Measurements from ENCODE around the gene TYMP. TPM values are rescaled to one million over a fixed set of nuclear protein-coding genes. Genes with fewer than 3 reads are reported as not detected.

The TYMP gene
- total and polyA plus RNA-seq, 2 experiments from 2014 or later = 7.8 to 10.0 TPM

DNA sequence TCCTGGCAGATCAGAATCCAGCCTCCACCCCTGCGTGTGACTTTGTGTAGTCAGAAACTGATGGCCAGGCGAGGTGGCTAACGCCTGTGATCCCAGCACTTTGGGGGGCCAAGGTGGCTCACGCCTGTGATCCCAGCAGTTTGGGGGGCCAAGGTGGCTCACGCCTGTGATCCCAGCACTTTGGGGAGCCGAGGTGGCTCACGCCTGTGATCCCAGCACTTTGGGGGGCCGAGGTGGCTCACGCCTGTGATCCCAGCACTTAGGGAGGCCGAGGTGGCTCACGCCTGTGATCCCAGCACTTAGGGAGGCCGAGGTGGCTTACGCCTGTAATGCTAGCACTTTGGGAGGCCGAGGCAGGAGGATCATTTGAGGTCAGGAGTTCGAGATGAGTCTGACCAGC is 16.6 kb downstream of the TYMP start:
- Histone ChIP-seq H3K36me3 (peaks cover 7% of the 10 kb centered on the region), H3K9me3 (ENCODE audit: low read depth) (no peaks in the 10 kb centered on the region), H3K27me3 (no peaks in the 10 kb centered on the region), H3K4me3 (no peak overlapping the region), H3K27ac (no peak overlapping the region), H3K4me1 (ENCODE audit: low read depth) (peaks cover 8% of the 10 kb centered on the region)
- TF ChIP-seq, protein P1, sequence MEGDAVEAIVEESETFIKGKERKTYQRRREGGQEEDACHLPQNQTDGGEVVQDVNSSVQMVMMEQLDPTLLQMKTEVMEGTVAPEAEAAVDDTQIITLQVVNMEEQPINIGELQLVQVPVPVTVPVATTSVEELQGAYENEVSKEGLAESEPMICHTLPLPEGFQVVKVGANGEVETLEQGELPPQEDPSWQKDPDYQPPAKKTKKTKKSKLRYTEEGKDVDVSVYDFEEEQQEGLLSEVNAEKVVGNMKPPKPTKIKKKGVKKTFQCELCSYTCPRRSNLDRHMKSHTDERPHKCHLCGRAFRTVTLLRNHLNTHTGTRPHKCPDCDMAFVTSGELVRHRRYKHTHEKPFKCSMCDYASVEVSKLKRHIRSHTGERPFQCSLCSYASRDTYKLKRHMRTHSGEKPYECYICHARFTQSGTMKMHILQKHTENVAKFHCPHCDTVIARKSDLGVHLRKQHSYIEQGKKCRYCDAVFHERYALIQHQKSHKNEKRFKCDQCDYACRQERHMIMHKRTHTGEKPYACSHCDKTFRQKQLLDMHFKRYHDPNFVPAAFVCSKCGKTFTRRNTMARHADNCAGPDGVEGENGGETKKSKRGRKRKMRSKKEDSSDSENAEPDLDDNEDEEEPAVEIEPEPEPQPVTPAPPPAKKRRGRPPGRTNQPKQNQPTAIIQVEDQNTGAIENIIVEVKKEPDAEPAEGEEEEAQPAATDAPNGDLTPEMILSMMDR (IDR thresholded peaks at IDR 0.05; ENCODE audit: low read depth, low read length) = no peak
- DNase-seq (ENCODE audit: low read depth in 1 of 2, low spot score in 1 of 2) = no peak

DNA sequence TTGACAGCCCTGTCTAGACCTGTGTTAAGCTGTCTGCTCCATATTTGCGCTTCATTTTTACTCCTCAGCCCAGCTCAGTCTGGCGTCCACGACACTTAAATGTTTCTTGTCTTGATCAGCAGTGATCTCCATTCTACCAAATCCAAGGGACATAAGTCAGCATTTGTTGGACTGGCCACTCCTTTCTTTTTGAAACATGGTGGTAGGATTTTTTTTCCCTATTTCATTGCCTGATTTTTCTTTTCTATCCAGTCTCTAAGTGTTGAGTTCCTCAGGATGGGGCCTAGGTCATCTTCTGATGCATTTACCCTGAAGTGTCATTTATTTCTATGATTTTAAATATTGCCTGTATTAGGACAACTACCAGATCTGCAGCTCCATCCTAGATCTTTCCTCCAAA is 20.9 kb downstream of the TYMP start:
- DNase-seq (ENCODE audit: low read depth in 1 of 2, low spot score in 1 of 2) = no peak
- Histone ChIP-seq H3K4me1 (ENCODE audit: low read depth) (peaks cover 8% of the 10 kb centered on the region), H3K27me3 (no peaks in the 10 kb centered on the region), H3K27ac (no peak overlapping the region), H3K9me3 (ENCODE audit: low read depth) (no peaks in the 10 kb centered on the region), H3K36me3 (peaks cover 8% of the 10 kb centered on the region), H3K4me3 (peak overlapping the region; percentile 58)
- TF ChIP-seq, protein P1 (IDR thresholded peaks at IDR 0.05; ENCODE audit: low read depth, low read length) = no peak

DNA sequence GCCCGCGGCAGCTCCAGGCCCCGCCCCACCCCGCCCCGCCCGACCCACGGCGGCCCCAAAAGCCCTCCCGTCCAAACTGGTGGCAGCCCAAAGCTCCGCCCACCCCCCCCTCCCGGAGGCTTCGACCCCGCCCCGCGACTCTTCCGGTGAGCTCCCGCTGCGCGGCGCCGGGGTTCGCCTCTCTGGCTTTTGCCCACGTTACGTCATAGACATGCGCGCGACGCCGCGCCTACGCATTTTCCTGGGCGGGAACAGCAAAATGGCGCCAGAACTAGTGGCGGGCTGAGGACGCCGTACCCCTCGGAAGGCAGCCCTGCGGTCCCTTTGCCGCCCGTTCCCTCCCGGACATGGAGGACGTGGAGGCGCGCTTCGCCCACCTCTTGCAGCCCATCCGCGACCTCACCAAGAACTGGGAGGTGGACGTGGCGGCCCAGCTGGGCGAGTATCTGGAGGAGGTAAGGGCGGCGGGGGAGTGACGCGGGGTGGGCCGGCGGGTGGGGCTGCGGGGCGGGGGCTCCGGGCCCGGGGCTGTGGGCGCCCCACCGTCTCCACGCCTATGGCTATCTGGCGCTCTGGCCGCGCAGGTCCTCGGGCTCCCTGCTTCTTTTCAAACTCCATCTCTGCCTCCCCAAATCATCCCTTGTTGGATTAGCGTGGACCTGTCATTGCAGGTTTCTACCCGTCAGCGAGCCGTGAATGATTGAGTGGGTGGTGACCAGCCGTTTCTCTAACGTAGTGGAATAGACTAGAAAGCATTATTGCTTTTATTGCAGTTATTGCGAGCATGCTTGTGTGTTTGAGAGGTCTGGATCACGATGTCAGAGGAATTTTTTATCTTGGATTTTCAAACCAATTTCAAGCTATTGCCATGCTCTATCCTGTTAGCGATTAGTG is 21.6 kb downstream of the TYMP start, which contains the start of gene NCAPH2:
NCAPH2 (plus strand) TSS at position 234 of the 894 bp plus-strand sequence; CDS start at position 348, 114 bp downstream.
- TF ChIP-seq, protein P1 (IDR thresholded peaks at IDR 0.05; ENCODE audit: low read depth, low read length) = no peak
- DNase-seq (ENCODE audit: low read depth in 1 of 2, low spot score in 1 of 2) = peak in 1 of 2 donors; percentile 98
- Histone ChIP-seq H3K9me3 (ENCODE audit: low read depth) (no peaks in the 10 kb centered on the region), H3K27me3 (no peaks in the 10 kb centered on the region), H3K27ac (peak within 1 kb of the TSS; percentile 80), H3K36me3 (peaks cover 8% of the 10 kb centered on the region), H3K4me1 (ENCODE audit: low read depth) (peaks cover 8% of the 10 kb centered on the region), H3K4me3 (peak within 1 kb of the TSS; percentile 82)

DNA sequence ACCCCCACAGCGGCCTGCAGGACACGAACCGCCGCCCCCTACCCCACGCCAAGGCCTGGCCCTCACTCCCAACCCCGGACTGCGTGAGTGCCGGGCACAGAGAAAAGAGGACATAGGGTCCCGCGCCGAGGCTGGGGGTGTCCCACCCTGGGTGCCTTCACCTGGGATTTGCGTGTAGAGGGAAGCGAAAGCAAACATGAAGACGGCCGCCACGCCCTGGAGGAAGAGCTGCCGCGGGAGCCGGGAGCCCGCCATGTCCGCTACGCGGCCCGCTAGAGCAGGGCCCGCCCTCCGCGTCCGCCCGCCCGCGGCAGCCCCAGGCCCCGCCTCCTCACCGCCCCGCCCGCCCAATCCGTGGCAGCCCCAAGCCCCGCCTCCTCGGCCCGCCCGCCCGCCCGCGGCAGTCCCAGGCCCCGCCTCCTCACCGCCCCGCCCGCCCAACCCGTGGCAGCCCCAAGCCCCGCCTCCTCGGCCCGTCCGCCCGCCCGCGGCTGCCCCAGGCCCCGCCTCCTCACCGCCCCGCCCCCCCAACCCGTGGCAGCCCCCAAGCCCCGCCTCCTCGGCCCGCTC is 22.3 kb downstream of the TYMP start, which contains the start of gene LMF2:
LMF2 (minus strand) TSS at position 282 of the 570 bp plus-strand sequence; CDS start at position 255, 27 bp downstream.
- Histone ChIP-seq H3K4me1 (ENCODE audit: low read depth) (peaks cover 8% of the 10 kb centered on the region), H3K36me3 (peaks cover 8% of the 10 kb centered on the region), H3K27me3 (no peaks in the 10 kb centered on the region), H3K4me3 (peak within 1 kb of the TSS; percentile 82), H3K9me3 (ENCODE audit: low read depth) (no peaks in the 10 kb centered on the region), H3K27ac (peak within 1 kb of the TSS; percentile 80)
- peak in 1 of 2 donors; percentile 98 for DNase-seq (ENCODE audit: low read depth in 1 of 2, low spot score in 1 of 2)
- TF ChIP-seq, protein P1 (IDR thresholded peaks at IDR 0.05; ENCODE audit: low read depth, low read length) = no peak

DNA sequence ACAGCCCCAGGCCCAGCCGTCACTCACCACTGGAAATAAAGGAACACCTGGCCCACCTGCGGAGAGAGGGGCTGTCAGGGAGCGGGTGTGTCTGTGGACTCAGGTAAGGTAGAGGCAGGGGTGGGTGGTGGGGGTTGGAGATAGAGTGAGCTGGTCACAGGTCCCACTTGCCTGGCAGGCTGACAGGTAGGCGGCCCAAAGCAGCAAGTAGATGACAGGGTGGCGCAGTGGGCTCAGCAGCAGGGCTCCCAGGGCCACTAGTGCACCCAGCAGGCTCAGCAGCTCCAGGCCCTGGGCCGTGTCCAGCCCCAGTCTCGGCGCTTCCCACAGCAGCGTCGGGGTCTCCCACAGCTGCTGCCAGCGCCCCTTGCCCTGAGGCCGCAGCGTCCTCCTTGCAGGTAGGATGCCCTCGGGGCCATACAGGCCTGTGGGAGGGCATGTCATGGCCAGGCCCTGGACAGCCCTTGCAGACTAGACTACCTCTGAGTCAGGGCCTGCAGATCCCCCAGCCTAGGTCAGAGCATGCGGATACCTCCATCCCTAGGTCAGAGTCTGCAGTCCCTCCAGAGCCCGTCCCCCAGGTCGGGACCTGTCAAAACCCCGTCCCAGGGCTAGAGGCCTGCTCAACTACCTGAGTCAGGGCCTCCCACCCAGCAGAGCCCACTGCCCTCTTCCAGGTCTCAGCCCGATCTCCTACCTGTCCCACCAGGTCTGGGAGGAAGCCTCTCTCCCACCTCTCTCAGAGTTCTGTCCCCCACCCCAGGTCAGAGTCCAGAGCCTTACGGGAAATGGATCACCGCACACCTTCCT is 23.0 kb downstream of the TYMP start:
- TF ChIP-seq, protein P1 (IDR thresholded peaks at IDR 0.05; ENCODE audit: low read depth, low read length) = no peak
- DNase-seq (ENCODE audit: low read depth in 1 of 2, low spot score in 1 of 2) = no peak
- peak overlapping the region; percentile 80 for H3K27ac ChIP-seq

More for the DNA sequence above, 23.0 kb downstream of the TYMP start:
- Histone ChIP-seq H3K4me1 (ENCODE audit: low read depth) (peaks cover 8% of the 10 kb centered on the region), H3K27me3 (no peaks in the 10 kb centered on the region), H3K9me3 (ENCODE audit: low read depth) (no peaks in the 10 kb centered on the region), H3K36me3 (peaks cover 8% of the 10 kb centered on the region), H3K4me3 (peak overlapping the region; percentile 82)
